Activated CD4-positive, alpha-beta memory T cell treated with anti-CD3 and anti-CD28 coated beads, Interleukin-2, amount 10 ng/mL, durations not matched to agents 7 days and 5 days (primary cell): Measurements from ENCODE around the gene RAD18. TPM values are rescaled to one million over a fixed set of nuclear protein-coding genes. Genes with fewer than 3 reads are reported as not detected.

Experiments
- CTCF ChIA-PET: fragments of 350-600 bp; sonication (Branson Sonifier 250); formaldehyde crosslinking; loops from one replicate; lab custom pipeline; 2021; ENCODE audit warnings: antibody characterized with exemption, inconsistent platforms; lab: Charles Lee
- POLR2A ChIA-PET: fragments of 350-600 bp; sonication (Branson Sonifier 250); formaldehyde crosslinking; loops from one replicate; lab custom pipeline; 2021; ENCODE audit warnings: antibody characterized with exemption; lab: Charles Lee
- DNase-seq: peaks from one replicate; pipeline ENCODE4 v3.0.0-alpha.2; 2020
- H3K27ac Mint-ChIP-seq: one replicate; pipeline ENCODE4 v1.8.0; 2021; ENCODE audit warnings: mild to moderate bottlenecking, mixed read lengths
- H3K27me3 Mint-ChIP-seq: one replicate; pipeline ENCODE4 v1.8.0; 2021; ENCODE audit warnings: mixed read lengths
- H3K36me3 Mint-ChIP-seq: one replicate; pipeline ENCODE4 v1.8.0; 2021; ENCODE audit warnings: low read depth, mixed read lengths
- H3K4me1 Mint-ChIP-seq: one replicate; pipeline ENCODE4 v1.8.0; 2021; ENCODE audit warnings: mixed read lengths
- H3K4me3 Mint-ChIP-seq: one replicate; pipeline ENCODE4 v1.8.0; 2021; ENCODE audit warnings: mild to moderate bottlenecking, mixed read lengths
- H3K9me3 Mint-ChIP-seq: one replicate; pipeline ENCODE4 v1.8.0; 2021; ENCODE audit warnings: mixed read lengths
- total RNA-seq, 2 experiments: library from RNA; stranded (reverse); gene quantifications; one replicate each; pipeline ENCODE4 v1.2.3, GENCODE V29; 2021

RAD18 gene
- total RNA-seq, 2 experiments from 2014 or later, result 28.0 to 28.6 TPM

GRCh38 chr3:8839607-8840325 lies 123.5 kb downstream of the RAD18 start:
- Mint-ChIP-seq H3K4me1 (no peaks in the 10 kb centered on the region), H3K4me3 (no peak overlapping the region), H3K27me3 (no peaks in the 10 kb centered on the region), H3K36me3 (no peaks in the 10 kb centered on the region), H3K9me3 (no peaks in the 10 kb centered on the region), H3K27ac (no peak overlapping the region)
- ChIA-PET CTCF (no interaction called here), POLR2A (no interaction called here)
- no peak for DNase-seq

DNA sequence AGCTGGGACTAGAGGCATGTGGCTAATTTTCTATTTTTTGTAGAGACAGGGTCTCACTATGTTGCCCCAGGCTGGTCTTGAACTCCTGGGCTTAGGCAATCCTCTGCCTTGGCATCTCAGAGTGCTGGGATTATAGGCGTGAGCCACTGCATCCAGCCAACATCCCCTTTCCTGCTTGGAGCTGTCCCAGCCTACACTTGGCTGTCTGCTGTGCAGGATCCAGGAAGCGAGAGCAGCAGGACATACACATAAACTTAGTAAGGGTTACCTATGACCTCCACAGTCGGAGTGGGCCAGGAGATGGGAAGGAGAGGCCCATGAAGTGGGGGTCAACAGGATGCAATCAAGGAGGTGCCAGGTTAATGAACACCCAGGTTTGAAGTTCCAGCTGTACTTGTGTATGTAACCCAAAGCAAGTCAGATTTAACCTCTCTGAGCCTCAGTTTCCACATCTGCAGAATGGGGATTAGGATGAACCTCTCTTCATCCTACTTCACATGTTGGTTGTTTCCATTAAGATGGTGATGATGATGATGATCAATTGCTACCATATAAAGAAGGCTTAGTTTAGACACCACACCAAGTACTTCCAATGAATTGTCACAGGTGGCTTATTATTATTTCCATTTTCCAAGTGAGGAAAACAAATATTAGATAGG lies 124.4 kb downstream of the RAD18 start:
- H3K9me3 Mint-ChIP-seq, result no peaks in the 10 kb centered on the region
- H3K27me3 Mint-ChIP-seq, result no peaks in the 10 kb centered on the region
- H3K4me3 Mint-ChIP-seq, result no peak overlapping the region
- DNase-seq, result no peak
- H3K4me1 Mint-ChIP-seq, result no peaks in the 10 kb centered on the region
- no peaks in the 10 kb centered on the region for H3K36me3 Mint-ChIP-seq
- POLR2A ChIA-PET, result no interaction called here
- CTCF ChIA-PET, result no interaction called here
- no peak overlapping the region for H3K27ac Mint-ChIP-seq

GRCh38 chr3:8838234-8838633 lies 125.0 kb downstream of the RAD18 start:
- ChIA-PET POLR2A (no interaction called here), CTCF (no interaction called here)
- Mint-ChIP-seq H3K36me3 (no peaks in the 10 kb centered on the region), H3K27ac (no peak overlapping the region), H3K4me1 (no peaks in the 10 kb centered on the region), H3K9me3 (no peaks in the 10 kb centered on the region), H3K4me3 (no peak overlapping the region), H3K27me3 (no peaks in the 10 kb centered on the region)
- DNase-seq, result no peak

DNA sequence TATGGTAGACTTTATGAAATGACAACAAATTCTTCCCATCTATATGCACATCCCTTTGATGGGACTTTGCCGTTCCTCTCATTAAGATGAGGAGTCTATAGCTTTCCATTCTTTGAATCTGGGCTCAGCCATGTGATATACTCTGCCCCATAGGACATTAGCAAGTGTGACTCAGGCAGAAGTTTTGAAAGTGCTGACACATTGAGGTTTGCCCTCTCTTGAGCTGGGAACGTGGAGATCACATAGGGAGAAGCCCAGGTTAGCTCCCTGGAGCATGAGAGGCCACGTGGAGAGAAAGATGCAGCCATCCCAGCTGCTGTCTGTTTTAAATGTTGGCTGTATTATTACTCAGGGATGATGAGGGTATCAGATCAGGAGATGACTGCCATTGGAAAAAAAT lies 126.1 kb downstream of the RAD18 start:
- DNase-seq, result no peak
- H3K4me1 Mint-ChIP-seq, result no peaks in the 10 kb centered on the region
- H3K9me3 Mint-ChIP-seq, result no peaks in the 10 kb centered on the region
- ChIA-PET CTCF (no interaction called here), POLR2A (no interaction called here)
- H3K27me3 Mint-ChIP-seq, result no peaks in the 10 kb centered on the region
- no peak overlapping the region for H3K4me3 Mint-ChIP-seq
- H3K36me3 Mint-ChIP-seq, result no peaks in the 10 kb centered on the region
- H3K27ac Mint-ChIP-seq, result no peak overlapping the region

GRCh38 chr3:8836096-8836495 lies 127.2 kb downstream of the RAD18 start:
- CTCF ChIA-PET, result no interaction called here
- POLR2A ChIA-PET, result no interaction called here

DNA sequence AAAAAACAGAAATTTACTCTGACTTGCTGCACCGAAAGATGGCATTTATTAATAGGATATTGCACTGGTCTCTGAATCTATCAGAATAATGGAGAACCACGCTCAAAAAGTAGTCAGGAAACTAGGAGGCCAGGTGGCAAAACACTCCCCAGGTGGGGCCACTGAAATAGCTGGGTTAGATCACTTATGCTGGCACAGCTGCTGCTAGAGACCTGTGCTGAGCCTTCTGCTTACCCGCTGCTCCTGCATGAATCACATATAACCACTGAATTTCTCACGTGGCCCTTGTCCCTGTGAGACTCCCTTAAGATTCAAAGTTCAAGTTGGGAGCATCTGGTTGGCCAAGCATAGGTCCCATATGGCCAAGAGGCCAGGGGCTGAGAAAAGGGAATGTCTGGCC lies 127.9 kb downstream of the RAD18 start:
- DNase-seq, result no peak
- Mint-ChIP-seq H3K4me3 (no peak overlapping the region), H3K9me3 (no peaks in the 10 kb centered on the region), H3K27me3 (no peaks in the 10 kb centered on the region), H3K36me3 (no peaks in the 10 kb centered on the region), H3K27ac (no peak overlapping the region), H3K4me1 (no peaks in the 10 kb centered on the region)
- ChIA-PET CTCF (no interaction called here), POLR2A (no interaction called here)

More at GRCh38 chr3:8836096-8836495, 127.2 kb downstream of the RAD18 start:
- Mint-ChIP-seq H3K9me3 (no peaks in the 10 kb centered on the region), H3K27me3 (no peaks in the 10 kb centered on the region), H3K36me3 (no peaks in the 10 kb centered on the region), H3K4me3 (no peak overlapping the region), H3K27ac (no peak overlapping the region), H3K4me1 (no peaks in the 10 kb centered on the region)
- DNase-seq, result no peak

GRCh38 chr3:8834974-8835373 lies 128.3 kb downstream of the RAD18 start:
- Mint-ChIP-seq H3K4me3 (no peak overlapping the region), H3K4me1 (no peaks in the 10 kb centered on the region), H3K9me3 (no peaks in the 10 kb centered on the region), H3K27ac (no peak overlapping the region), H3K36me3 (no peaks in the 10 kb centered on the region), H3K27me3 (no peaks in the 10 kb centered on the region)
- DNase-seq, result no peak
- POLR2A ChIA-PET, result no interaction called here
- CTCF ChIA-PET, result no interaction called here

- Mint-ChIP-seq H3K36me3 (no peaks in the 10 kb centered on the region), H3K9me3 (no peaks in the 10 kb centered on the region), H3K27me3 (no peaks in the 10 kb centered on the region), H3K4me3 (no peak overlapping the region), H3K27ac (no peak overlapping the region), H3K4me1 (no peaks in the 10 kb centered on the region)
- CTCF ChIA-PET, result no interaction called here
- no peak for DNase-seq
- POLR2A ChIA-PET, result no interaction called here
These were observed 135.6 kb downstream of the RAD18 start for GRCh38 chr3:8827641-8828040.

Other genes with a start within 250 kb of the RAD18 start
- gene CAV3, start 229.7 kb downstream of the RAD18 start, total RNA-seq, result not detected
- gene OXTR, start 193.9 kb downstream of the RAD18 start, total RNA-seq, result under 1 TPM; 0.35 to 0.73 TPM